ENCODE measurements around the gene EIF3M. TPM values are rescaled to one million over a fixed set of nuclear protein-coding genes. Genes with fewer than 3 reads are reported as not detected.

The EIF3M gene
- polyA plus RNA-seq, 3 donors = 248 to 316 (median 315) TPM

- Mint-ChIP-seq H3K9me3 (peaks cover 0 to 6% (median 0%) of the 10 kb centered on the region in 7 donors), H3K4me1 (no peaks in the 10 kb centered on the region), H3K27me3 (ENCODE audit: low read depth in 3 of 3) (peaks cover 0 to 10% (median 5%) of the 10 kb centered on the region in 3 donors), H3K36me3 (no peaks in the 10 kb centered on the region), H3K27ac (no peak overlapping the region), H3K4me3 (no peak overlapping the region)
- no peak overlapping the region for H3K4me2 ChIP-seq (replicated peaks; ENCODE audit: extremely low read depth, low read length, poor library complexity, severe bottlenecking)
- no peak overlapping the region for H3K27ac ChIP-seq (ENCODE audit: low read depth in 1 of 2, low read length in 2 of 2)
- H3K79me2 ChIP-seq (ENCODE audit: insufficient read depth, low read length) = no peaks in the 10 kb centered on the region
- no peaks in the 10 kb centered on the region for H3K36me3 ChIP-seq (replicated peaks in 1 of 2; ENCODE audit: control insufficient read depth in 1 of 2, insufficient read depth in 2 of 2, low read length in 2 of 2)
- H3K27me3 ChIP-seq (ENCODE audit: control insufficient read depth in 2 of 2, insufficient read depth in 2 of 2, low read length in 2 of 2) = no peaks in the 10 kb centered on the region
- no peak for DNase-seq
- no peaks in the 10 kb centered on the region for H3K9me3 ChIP-seq (replicated peaks in 1 of 2; ENCODE audit: control insufficient read depth in 1 of 2, insufficient read depth in 1 of 2, low read length in 2 of 2)
- no peak for TF ChIP-seq CTCF (IDR thresholded peaks at IDR 0.05)
- no peak overlapping the region for H3K9ac ChIP-seq (ENCODE audit: insufficient read depth, low read length, poor library complexity, severe bottlenecking)
- no peak overlapping the region for H3K4me3 ChIP-seq (replicated peaks in 1 of 3; ENCODE audit: low read depth in 2 of 3, low read length in 3 of 3)
- intact Hi-C loops (cut with micrococcal nuclease) = no loop called here
- H3K4me1 ChIP-seq (ENCODE audit: control insufficient read depth in 1 of 2, insufficient read depth in 2 of 2, low read length in 2 of 2) = no peaks in the 10 kb centered on the region
- no peak overlapping the region for H2AFZ ChIP-seq (ENCODE audit: insufficient read depth, low read depth, low read length, poor library complexity, severe bottlenecking)
- H4K20me1 ChIP-seq (ENCODE audit: insufficient read depth, low read length) = no peaks in the 10 kb centered on the region
These were observed 47.2 kb downstream of the EIF3M start for GRCh38 chr11:32630844-32631243.

- Mint-ChIP-seq H3K27ac (no peak overlapping the region), H3K27me3 (ENCODE audit: low read depth in 3 of 3) (peaks cover 3 to 5% (median 4%) of the 10 kb centered on the region in 3 donors), H3K4me1 (no peaks in the 10 kb centered on the region), H3K9me3 (peaks cover 0 to 3% (median 0%) of the 10 kb centered on the region in 7 donors), H3K36me3 (no peaks in the 10 kb centered on the region), H3K4me3 (no peak overlapping the region)
- H3K79me2 ChIP-seq (ENCODE audit: insufficient read depth, low read length) = no peaks in the 10 kb centered on the region
- H3K27me3 ChIP-seq (ENCODE audit: control insufficient read depth in 2 of 2, insufficient read depth in 2 of 2, low read length in 2 of 2) = no peaks in the 10 kb centered on the region
- no peaks in the 10 kb centered on the region for H3K36me3 ChIP-seq (replicated peaks in 1 of 2; ENCODE audit: control insufficient read depth in 1 of 2, insufficient read depth in 2 of 2, low read length in 2 of 2)
- WGBS (ENCODE audit: insufficient coverage) = no CpG with 5 or more reads among the region's 2 CpGs
- no peaks in the 10 kb centered on the region for H3K9me3 ChIP-seq (replicated peaks in 1 of 2; ENCODE audit: control insufficient read depth in 1 of 2, insufficient read depth in 1 of 2, low read length in 2 of 2)
- no peak for TF ChIP-seq CTCF (IDR thresholded peaks at IDR 0.05)
- no peak overlapping the region for H3K4me2 ChIP-seq (replicated peaks; ENCODE audit: extremely low read depth, low read length, poor library complexity, severe bottlenecking)
- no peak overlapping the region for H3K4me3 ChIP-seq (replicated peaks in 1 of 3; ENCODE audit: low read depth in 2 of 3, low read length in 3 of 3)
- no peak overlapping the region for H3K9ac ChIP-seq (ENCODE audit: insufficient read depth, low read length, poor library complexity, severe bottlenecking)
- intact Hi-C loops (cut with micrococcal nuclease) = no loop called here
- no peak overlapping the region for H2AFZ ChIP-seq (ENCODE audit: insufficient read depth, low read depth, low read length, poor library complexity, severe bottlenecking)
- no peaks in the 10 kb centered on the region for H3K4me1 ChIP-seq (ENCODE audit: control insufficient read depth in 1 of 2, insufficient read depth in 2 of 2, low read length in 2 of 2)
- DNase-seq = no peak
- no peak overlapping the region for H3K27ac ChIP-seq (ENCODE audit: low read depth in 1 of 2, low read length in 2 of 2)
- H4K20me1 ChIP-seq (ENCODE audit: insufficient read depth, low read length) = no peaks in the 10 kb centered on the region
These were observed 52.2 kb downstream of the EIF3M start for GRCh38 chr11:32635819-32636218.

Data from CD14-positive monocyte (primary cell).